Stimulated activated memory B cell treated with anti-CD40 and anti-IgM and Interleukin-4, amounts not matched to agents 10 μg/mL and 1 μg/mL and 100 μg/mL, for 72 hours (primary cell): ENCODE results near the gene PPP1R1C.
"Not testable (repeated sequence)": the region's sequence is repeated elsewhere in the genome, so short reads cannot be mapped to it uniquely, and the experiment has no call there.

ENCODE experiments used
- ATAC-seq: fragments of 150-1000 bp; cut with Tn5 transposase; 2 replicates; pipeline ENCODE4 v1.10.0; 2021
- H3K27ac Mint-ChIP-seq: one replicate; pipeline ENCODE4 v1.8.0; 2022; ENCODE audit warnings: mild to moderate bottlenecking, mixed read lengths
- H3K27me3 Mint-ChIP-seq: one replicate; pipeline ENCODE4 v1.8.0; 2022; ENCODE audit warnings: mixed read lengths
- H3K36me3 Mint-ChIP-seq: one replicate; pipeline ENCODE4 v1.8.0; 2022; ENCODE audit warnings: mixed read lengths
- H3K4me1 Mint-ChIP-seq: one replicate; pipeline ENCODE4 v1.8.0; 2022; ENCODE audit warnings: mixed read lengths
- H3K4me3 Mint-ChIP-seq: one replicate; pipeline ENCODE4 v1.8.0; 2022; ENCODE audit warnings: mild to moderate bottlenecking, moderate library complexity, mixed read lengths
- H3K9me3 Mint-ChIP-seq: one replicate; pipeline ENCODE4 v1.8.0; 2022; ENCODE audit warnings: mixed read lengths

PPP1R1C gene

DNA sequence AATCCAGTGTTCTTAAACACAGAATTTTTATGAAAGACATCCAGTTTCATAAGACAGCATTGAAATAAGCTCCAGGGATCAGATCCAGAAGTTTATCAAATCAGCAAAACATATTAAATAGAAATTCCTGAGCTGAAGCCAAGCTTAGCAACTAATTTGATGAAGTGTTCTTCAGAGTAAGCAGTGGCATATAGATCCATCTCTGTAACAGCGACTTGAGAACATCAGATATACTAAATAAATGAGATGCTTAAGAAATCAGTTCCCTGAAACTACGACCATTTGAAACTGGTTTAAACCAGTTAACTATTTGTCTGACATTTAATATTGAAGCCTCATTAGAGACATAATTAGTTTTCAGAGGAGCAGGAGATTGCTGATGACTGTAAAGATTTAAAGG is 34.1 kb downstream of the PPP1R1C start:
- Mint-ChIP-seq H3K27me3 (no peaks in the 10 kb centered on the region), H3K27ac (no peak overlapping the region), H3K4me1 (peaks cover 10% of the 10 kb centered on the region), H3K9me3 (peaks cover 7% of the 10 kb centered on the region), H3K4me3 (no peak overlapping the region), H3K36me3 (no peaks in the 10 kb centered on the region)
- no peak for ATAC-seq

DNA sequence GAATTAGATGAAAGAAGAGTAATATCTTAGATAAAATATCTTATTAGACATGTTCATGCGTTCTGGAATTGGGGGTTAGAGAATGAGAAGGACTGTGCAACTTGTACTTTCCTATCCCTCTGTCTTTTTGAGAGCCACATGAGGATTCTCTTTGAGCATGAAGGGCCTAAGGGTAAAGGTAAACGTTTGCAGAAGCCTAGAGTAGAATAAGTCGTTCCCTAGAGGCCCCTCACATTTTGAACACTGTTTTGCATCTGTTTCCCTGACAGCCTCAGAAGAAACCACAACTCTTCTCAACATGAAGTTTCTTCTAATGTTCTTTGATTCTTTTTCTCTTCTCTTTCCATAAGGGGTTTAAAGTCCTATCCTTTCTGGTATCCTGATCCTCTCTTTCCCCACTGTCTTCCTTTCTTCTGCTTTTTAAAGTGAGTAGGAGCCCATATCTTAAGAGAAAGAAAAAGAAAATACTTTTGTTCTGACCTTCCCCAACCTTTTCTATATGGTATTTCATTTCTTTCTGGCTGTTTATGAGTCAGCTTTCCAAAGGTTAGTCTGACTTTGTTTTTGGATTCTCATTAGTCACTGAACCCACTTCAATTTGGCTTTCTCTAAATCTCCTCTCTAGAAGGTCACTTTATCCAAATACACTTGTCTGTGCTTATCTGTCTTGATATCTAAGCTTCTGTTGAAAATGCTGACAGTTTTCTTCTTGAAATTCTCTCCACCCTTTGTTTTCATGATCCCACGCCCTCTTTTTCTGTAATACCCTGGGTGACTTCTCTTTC is 34.8 kb downstream of the PPP1R1C start:
- H3K36me3 Mint-ChIP-seq = no peaks in the 10 kb centered on the region
- peak overlapping the region; percentile 90 for H3K27ac Mint-ChIP-seq
- ATAC-seq = peak; percentile 85
- H3K27me3 Mint-ChIP-seq = no peaks in the 10 kb centered on the region
- H3K4me3 Mint-ChIP-seq = peak overlapping the region; percentile 22
- peaks cover 10% of the 10 kb centered on the region for H3K4me1 Mint-ChIP-seq
- peaks cover 7% of the 10 kb centered on the region for H3K9me3 Mint-ChIP-seq

DNA sequence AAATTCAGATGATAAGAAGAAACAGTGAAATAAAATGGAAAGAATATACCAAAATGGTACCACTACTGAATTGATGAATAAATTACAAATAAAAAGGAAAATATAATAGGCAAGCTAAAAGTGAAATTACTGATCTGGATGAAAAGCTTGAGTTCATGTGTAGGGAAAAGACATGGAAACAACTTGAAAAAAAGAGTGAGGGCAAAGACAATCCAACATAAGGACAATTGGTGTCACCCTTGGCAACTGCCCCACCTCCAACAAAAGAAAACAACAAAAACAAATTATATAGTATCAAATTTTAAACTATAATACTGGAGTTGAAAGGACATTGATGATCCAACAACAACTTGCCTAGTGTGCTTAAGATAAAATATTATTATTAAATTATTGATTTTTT is 37.6 kb downstream of the PPP1R1C start:
- Mint-ChIP-seq H3K36me3 (no peaks in the 10 kb centered on the region), H3K27ac (no peak overlapping the region), H3K4me1 (peaks cover 10% of the 10 kb centered on the region), H3K4me3 (no peak overlapping the region), H3K27me3 (no peaks in the 10 kb centered on the region), H3K9me3 (peaks cover 7% of the 10 kb centered on the region)
- no peak for ATAC-seq

DNA sequence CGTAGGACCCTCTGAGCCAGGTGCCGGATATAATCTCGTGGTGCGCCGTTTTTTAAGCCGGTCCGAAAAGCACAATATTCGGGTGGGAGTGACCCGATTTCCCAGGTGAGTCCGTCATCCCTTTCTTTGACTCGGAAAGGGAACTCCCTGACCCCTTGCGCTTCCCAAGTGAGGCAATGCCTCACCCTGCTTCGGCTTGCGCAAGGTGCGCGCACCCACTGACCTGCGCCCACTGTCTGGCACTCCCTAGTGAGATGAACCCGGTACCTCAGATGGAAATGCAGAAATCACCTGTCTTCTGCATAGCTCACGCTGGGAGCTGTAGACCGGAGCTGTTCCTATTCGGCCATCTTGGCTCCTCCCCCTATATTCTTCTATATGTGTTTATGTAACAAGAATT is 45.2 kb downstream of the PPP1R1C start:
- not testable (repeated sequence) for H3K4me3 Mint-ChIP-seq, ATAC-seq, H3K9me3 Mint-ChIP-seq, H3K4me1 Mint-ChIP-seq, H3K36me3 Mint-ChIP-seq, H3K27ac Mint-ChIP-seq
- H3K27me3 Mint-ChIP-seq = peaks cover 14% of the 10 kb centered on the region

DNA sequence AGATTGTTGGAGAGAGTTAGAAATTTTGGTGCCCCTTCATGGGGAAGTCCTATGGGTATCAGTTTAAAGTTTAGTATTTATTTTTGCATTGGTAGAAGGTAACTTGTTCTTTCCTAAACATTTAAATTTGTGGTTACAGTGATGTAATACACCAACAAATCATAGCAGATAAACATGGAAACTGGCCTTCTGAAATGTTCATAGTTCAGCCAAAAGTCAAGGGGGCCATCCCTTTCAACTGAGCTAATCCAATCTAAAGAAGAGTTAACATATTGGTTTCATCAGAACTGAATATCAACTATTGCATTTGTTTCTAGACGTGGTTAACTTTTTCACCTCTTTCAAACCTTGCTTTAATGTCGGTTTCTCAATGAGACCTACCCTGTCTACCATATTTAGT is 46.3 kb downstream of the PPP1R1C start:
- Mint-ChIP-seq H3K4me3 (no peak overlapping the region), H3K27ac (no peak overlapping the region), H3K4me1 (no peaks in the 10 kb centered on the region), H3K36me3 (no peaks in the 10 kb centered on the region), H3K9me3 (peaks cover 7% of the 10 kb centered on the region), H3K27me3 (peaks cover 14% of the 10 kb centered on the region)
- no peak for ATAC-seq

DNA sequence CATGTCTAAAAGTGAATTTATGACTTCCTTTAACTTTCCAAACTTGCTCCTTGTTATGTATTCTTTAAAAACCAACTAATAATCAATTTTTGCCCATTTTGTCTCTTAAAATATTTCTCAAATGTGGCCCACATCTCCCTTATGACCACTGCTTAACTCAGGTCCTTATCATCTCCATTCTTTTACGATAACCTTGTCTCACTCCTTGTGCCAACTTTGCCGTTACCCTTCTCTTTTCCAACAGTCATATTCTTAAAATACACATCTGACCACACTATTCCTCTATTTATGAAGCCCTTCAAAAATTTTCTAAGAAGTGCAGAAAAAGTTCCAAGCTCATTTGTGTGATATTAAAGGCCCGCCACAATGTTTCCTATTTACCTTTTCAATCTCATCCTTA is 47.8 kb downstream of the PPP1R1C start:
- Mint-ChIP-seq H3K36me3 (no peaks in the 10 kb centered on the region), H3K4me1 (no peaks in the 10 kb centered on the region), H3K27me3 (peaks cover 14% of the 10 kb centered on the region), H3K27ac (no peak overlapping the region), H3K9me3 (peaks cover 6% of the 10 kb centered on the region), H3K4me3 (no peak overlapping the region)
- ATAC-seq = no peak

DNA sequence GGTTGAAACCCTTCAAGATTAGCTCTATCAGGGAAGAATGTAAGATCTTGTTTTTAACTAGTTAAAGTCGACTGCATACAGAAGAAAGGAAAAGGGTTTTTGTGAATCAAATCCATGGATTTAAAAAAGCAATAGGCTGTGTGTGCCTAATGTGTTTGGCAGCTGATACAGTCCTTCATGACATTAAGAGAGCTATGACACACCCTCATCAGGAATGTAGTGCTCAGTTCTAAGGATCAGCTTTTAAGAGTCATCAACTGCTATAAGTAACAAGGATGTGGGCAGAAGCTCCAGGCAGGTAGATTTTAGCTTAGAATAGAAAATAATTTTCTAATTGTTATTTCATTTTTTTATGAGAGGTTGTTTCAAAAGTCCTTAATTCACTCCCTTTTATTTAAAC is 52.9 kb downstream of the PPP1R1C start:
- no peak overlapping the region for H3K27ac Mint-ChIP-seq
- H3K27me3 Mint-ChIP-seq = peaks cover 8% of the 10 kb centered on the region
- H3K36me3 Mint-ChIP-seq = no peaks in the 10 kb centered on the region
- H3K4me1 Mint-ChIP-seq = no peaks in the 10 kb centered on the region
- H3K9me3 Mint-ChIP-seq = peaks cover 5% of the 10 kb centered on the region
- no peak for ATAC-seq
- H3K4me3 Mint-ChIP-seq = no peak overlapping the region

DNA sequence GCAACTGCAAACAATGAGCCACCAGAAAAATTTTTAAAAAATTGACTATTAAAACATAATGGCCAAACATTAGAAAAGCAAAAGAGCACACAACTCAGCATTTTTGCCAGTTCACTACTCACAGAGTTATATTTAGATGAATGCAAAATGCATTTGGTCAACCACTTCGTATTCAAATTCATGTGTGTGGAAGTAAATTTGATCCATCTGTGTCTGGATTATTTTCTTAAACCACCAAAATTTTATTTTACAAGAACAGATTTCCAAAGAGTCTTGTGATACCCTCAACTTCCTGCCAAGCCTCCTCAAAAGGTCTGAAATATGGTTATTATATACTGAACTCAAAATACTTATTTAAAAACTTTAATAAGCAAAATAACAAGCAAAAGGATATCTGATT is 57.4 kb downstream of the PPP1R1C start:
- Mint-ChIP-seq H3K4me3 (no peak overlapping the region), H3K27me3 (no peaks in the 10 kb centered on the region), H3K9me3 (no peaks in the 10 kb centered on the region), H3K27ac (no peak overlapping the region), H3K36me3 (no peaks in the 10 kb centered on the region), H3K4me1 (no peaks in the 10 kb centered on the region)
- ATAC-seq = no peak

DNA sequence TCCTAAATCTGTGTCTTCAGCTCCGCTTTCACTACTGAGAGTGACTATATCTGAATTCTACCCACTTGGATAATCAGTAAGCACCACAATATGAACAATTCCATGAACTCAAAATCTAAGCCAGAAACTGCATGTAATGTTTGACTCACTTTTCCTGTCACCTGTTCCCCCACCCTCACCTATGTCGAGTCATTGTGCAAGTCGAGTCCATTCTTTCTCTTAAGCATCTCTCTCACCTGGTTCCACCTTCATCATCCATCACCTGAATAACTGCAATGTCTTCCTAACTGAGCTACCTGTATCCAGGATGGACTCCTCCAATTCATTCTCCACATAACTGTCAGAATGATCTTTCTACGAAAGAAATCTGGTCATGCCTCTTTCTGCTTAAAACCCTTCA is 58.2 kb downstream of the PPP1R1C start:
- Mint-ChIP-seq H3K4me1 (no peaks in the 10 kb centered on the region), H3K27ac (no peak overlapping the region), H3K9me3 (no peaks in the 10 kb centered on the region), H3K27me3 (no peaks in the 10 kb centered on the region), H3K4me3 (no peak overlapping the region), H3K36me3 (no peaks in the 10 kb centered on the region)
- ATAC-seq = no peak

DNA sequence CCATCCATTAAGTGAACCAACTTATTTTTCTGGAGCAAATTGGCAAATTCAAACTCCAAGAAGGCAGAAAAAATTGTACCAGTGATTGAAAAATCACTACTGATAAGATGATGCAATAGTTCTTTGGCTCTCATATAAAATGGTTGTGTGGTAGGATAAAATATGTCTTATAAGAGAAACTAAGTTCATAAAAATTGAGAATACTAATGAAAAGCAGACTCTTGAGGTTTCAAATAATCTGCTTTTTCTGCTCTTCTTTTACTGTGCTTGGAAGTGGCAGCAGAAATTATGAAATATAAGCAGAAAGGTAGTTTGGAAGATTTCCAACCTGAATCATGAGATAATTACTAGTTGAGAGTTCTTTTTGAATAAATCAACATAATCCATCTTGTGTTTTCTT is 61.9 kb downstream of the PPP1R1C start:
- no peaks in the 10 kb centered on the region for H3K9me3 Mint-ChIP-seq
- H3K36me3 Mint-ChIP-seq = no peaks in the 10 kb centered on the region
- no peak for ATAC-seq
- H3K27me3 Mint-ChIP-seq = no peaks in the 10 kb centered on the region
- H3K4me1 Mint-ChIP-seq = no peaks in the 10 kb centered on the region
- no peak overlapping the region for H3K4me3 Mint-ChIP-seq
- no peak overlapping the region for H3K27ac Mint-ChIP-seq

DNA sequence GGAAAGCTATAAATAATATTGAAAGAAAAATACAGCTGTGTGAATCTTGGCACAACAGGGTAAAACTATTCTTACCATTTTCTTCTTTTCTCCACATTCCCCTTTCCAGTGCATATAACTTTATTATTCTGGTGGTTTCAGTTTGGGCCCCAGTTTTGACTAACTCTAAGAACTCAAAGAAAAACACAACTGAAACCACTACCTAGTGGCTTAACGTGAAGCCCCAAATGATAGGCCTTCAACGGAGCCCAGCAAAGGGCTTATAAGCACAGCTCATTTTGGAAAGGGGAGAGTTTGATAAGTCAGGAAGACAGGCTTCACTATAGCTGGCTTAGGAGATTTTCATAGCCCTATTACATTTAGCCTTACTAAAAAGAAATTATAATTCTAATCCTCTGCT is 62.4 kb downstream of the PPP1R1C start:
- no peaks in the 10 kb centered on the region for H3K36me3 Mint-ChIP-seq
- no peak overlapping the region for H3K4me3 Mint-ChIP-seq
- no peak overlapping the region for H3K27ac Mint-ChIP-seq
- ATAC-seq = no peak
- H3K4me1 Mint-ChIP-seq = no peaks in the 10 kb centered on the region
- H3K9me3 Mint-ChIP-seq = no peaks in the 10 kb centered on the region
- H3K27me3 Mint-ChIP-seq = no peaks in the 10 kb centered on the region

DNA sequence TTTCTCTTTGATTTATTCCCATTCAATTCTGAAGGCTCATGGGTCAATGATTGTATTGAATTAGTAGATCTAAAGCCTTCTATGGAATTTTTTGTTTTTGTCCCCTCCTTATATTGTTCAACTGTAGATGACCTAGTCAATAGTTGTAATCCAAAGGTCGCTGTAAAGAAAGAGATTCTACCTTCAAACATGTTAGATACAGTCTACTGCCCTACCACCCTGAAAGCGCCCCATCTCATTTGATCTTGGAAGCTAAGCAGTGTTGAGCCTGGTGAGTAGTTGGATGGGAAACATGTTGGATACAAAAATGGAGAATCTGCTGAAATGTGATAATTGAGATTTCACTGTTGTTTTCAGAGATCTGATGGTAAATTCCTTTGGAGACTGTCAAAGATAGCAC is 63.0 kb downstream of the PPP1R1C start:
- Mint-ChIP-seq H3K4me1 (no peaks in the 10 kb centered on the region), H3K27me3 (no peaks in the 10 kb centered on the region), H3K27ac (no peak overlapping the region), H3K9me3 (no peaks in the 10 kb centered on the region), H3K4me3 (no peak overlapping the region), H3K36me3 (no peaks in the 10 kb centered on the region)
- ATAC-seq = no peak

DNA sequence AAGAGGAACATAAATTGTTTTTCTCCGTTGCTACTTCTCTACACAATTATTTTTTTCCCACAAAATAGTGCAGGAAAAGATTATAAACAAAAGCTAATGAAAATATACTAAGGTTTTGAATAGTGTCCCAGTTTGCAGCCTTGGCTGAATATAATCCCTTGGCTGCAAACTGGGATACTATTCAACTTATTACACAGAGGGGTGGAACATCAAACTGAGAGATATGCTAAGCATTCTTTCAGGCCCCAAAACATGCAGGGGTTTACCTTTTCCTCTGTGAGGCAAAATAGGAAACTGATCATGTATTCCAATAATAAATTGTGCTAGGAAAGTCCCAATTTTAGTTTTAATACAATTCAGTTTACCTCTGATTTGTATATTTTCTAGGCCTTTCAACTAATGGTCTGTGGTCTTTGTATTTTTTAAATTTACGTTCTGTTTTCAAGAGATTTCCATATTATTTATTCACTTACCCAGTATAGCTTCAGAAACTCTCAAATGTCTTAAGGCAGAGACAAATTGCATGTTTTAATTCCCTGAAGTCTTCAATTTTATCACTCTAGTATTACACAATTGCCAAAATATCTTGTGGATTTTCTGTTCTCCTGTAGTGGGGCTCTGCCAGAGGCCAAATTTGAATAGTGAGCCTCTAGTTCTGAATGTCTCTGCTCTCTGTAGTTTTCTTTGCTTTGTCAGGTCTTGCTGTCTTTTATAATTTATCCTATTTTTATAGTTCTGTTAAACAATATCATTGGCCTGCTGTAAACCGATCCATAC is 63.9 kb downstream of the PPP1R1C start:
- Mint-ChIP-seq H3K9me3 (no peaks in the 10 kb centered on the region), H3K27ac (no peak overlapping the region), H3K27me3 (no peaks in the 10 kb centered on the region), H3K4me3 (no peak overlapping the region), H3K36me3 (no peaks in the 10 kb centered on the region), H3K4me1 (no peaks in the 10 kb centered on the region)
- no peak for ATAC-seq

DNA sequence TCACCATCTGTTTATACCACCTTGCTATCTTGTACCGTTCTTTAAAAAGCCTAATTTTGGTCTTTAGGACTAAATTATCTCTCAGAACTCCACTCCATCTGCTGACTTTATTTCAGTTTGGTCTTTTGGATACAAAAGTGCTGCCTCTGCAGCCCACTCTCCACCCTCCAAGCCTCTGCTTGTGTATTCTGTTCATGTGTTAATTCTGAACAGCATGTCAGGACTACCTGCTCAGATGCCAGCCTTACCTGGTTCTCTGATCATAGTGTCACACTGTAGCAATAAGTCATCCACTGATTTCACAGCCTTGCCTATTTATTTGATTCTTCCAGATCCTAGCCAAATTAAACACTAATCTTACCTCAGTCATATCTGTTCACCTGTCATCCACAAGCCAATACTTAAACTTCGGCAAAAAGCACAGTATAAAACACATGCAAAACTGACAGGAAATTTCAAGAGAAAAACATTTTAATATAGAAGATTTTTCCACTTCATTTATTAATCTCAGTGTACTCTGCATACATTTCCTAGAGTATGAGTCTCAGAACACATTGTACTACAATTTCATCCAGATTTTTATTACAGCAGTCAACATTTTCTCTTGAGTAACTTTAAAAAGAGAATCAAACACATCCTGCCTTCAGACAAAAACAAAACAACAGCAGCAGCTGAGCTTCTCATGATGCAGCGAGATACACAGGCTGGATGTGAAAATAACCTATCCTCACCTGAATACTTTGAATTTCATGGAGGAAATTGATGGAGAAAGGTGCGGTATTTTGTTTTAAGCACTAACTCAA is 64.9 kb downstream of the PPP1R1C start:
- H3K27me3 Mint-ChIP-seq = peaks cover 7% of the 10 kb centered on the region
- H3K27ac Mint-ChIP-seq = no peak overlapping the region
- H3K4me1 Mint-ChIP-seq = no peaks in the 10 kb centered on the region
- no peak for ATAC-seq
- H3K36me3 Mint-ChIP-seq = no peaks in the 10 kb centered on the region
- H3K4me3 Mint-ChIP-seq = no peak overlapping the region
- H3K9me3 Mint-ChIP-seq = no peaks in the 10 kb centered on the region

DNA sequence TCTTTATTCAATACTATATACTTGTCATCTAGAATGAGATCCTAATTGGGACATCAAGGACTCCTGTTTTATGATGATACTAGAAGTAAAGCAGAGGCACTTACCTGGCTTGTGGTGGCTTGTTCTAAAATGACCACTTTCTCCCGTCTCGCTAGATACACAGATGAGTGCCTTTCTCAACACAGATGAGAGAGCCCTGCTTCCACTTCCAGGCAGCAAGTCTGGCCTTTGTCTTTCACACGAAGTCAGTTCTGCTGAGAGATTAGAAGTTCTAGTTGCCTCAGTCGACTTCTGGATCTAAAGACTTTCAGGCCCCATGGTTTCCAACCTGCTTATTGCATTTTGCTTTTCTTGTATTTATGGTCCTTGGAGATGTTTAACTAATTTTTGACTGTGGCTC is 70.3 kb downstream of the PPP1R1C start:
- Mint-ChIP-seq H3K4me3 (no peak overlapping the region), H3K36me3 (no peaks in the 10 kb centered on the region)

More for the DNA sequence above, 70.3 kb downstream of the PPP1R1C start:
- Mint-ChIP-seq H3K4me1 (no peaks in the 10 kb centered on the region), H3K27ac (no peak overlapping the region), H3K9me3 (no peaks in the 10 kb centered on the region), H3K27me3 (peaks cover 35% of the 10 kb centered on the region)
- no peak for ATAC-seq
